ENCODE results near the gene KCNT2.
"Not testable (repeated sequence)": the region's sequence is repeated elsewhere in the genome, so short reads cannot be mapped to it uniquely, and the experiment has no call there.

Gene KCNT2

GRCh38 chr1:196608390-196609369, at the start of gene KCNT2:
TSS of gene KCNT2 (minus strand) at chr1:196608440. CDS start at chr1:196608309, 131 bp downstream.
- Mint-ChIP-seq H3K27me3 (peaks cover 37% of the 10 kb centered on the region), H3K27ac (ENCODE audit: low read depth) (no peak within 1 kb of the TSS), H3K9me3 (peaks cover 11% of the 10 kb centered on the region), H3K36me3 (ENCODE audit: insufficient read depth) (peaks cover 3% of the 10 kb centered on the region), H3K4me3 (peak within 1 kb of the TSS; percentile 12), H3K4me1 (peaks cover 7% of the 10 kb centered on the region)
- DNase-seq (ENCODE audit: low spot score in 2 of 2) = no peak
- ATAC-seq (replicated peaks; ENCODE audit: extremely low read depth, poor library complexity, severe bottlenecking) = no peak

- no peaks in the 10 kb centered on the region for H3K9me3 Mint-ChIP-seq
- no peaks in the 10 kb centered on the region for H3K36me3 Mint-ChIP-seq (ENCODE audit: insufficient read depth)
- peaks cover 11% of the 10 kb centered on the region for H3K4me1 Mint-ChIP-seq
- DNase-seq (ENCODE audit: low spot score in 2 of 2) (no peak), ATAC-seq (replicated peaks; ENCODE audit: extremely low read depth, poor library complexity, severe bottlenecking) (no peak)
- no peaks in the 10 kb centered on the region for H3K27me3 Mint-ChIP-seq
- H3K4me3 Mint-ChIP-seq = no peak overlapping the region
- no peak overlapping the region for H3K27ac Mint-ChIP-seq (ENCODE audit: low read depth)
Observed at GRCh38 chr1:196655494-196655893, 47.3 kb upstream of the KCNT2 start.

- H3K36me3 Mint-ChIP-seq (ENCODE audit: insufficient read depth) = no peaks in the 10 kb centered on the region
- no peaks in the 10 kb centered on the region for H3K9me3 Mint-ChIP-seq
- H3K4me1 Mint-ChIP-seq = peaks cover 7% of the 10 kb centered on the region
- H3K4me3 Mint-ChIP-seq = no peak overlapping the region
- H3K27ac Mint-ChIP-seq (ENCODE audit: low read depth) = no peak overlapping the region
- DNase-seq (ENCODE audit: low spot score in 2 of 2) (no peak), ATAC-seq (replicated peaks; ENCODE audit: extremely low read depth, poor library complexity, severe bottlenecking) (no peak)
- H3K27me3 Mint-ChIP-seq = no peaks in the 10 kb centered on the region
Observed at GRCh38 chr1:196655071-196655470, 46.8 kb upstream of the KCNT2 start.

- no peak for ATAC-seq (replicated peaks; ENCODE audit: extremely low read depth, poor library complexity, severe bottlenecking)
Observed at GRCh38 chr1:196654271-196654670, 46.0 kb upstream of the KCNT2 start.

GRCh38 chr1:196651637-196652215, 43.5 kb upstream of the KCNT2 start, which contains the start of gene CFH:
TSS of gene CFH (plus strand) at chr1:196652043. CDS start at chr1:196652118, 75 bp downstream.
- no peaks in the 10 kb centered on the region for H3K9me3 Mint-ChIP-seq
- no peak for ATAC-seq (replicated peaks; ENCODE audit: extremely low read depth, poor library complexity, severe bottlenecking)
- no peaks in the 10 kb centered on the region for H3K36me3 Mint-ChIP-seq (ENCODE audit: insufficient read depth)
- no peaks in the 10 kb centered on the region for H3K27me3 Mint-ChIP-seq
- peak within 1 kb of the TSS; percentile 61 for H3K4me3 Mint-ChIP-seq
- H3K27ac Mint-ChIP-seq (ENCODE audit: low read depth) = no peak within 1 kb of the TSS
- no peak for DNase-seq (ENCODE audit: low spot score in 2 of 2)
- H3K4me1 Mint-ChIP-seq = peaks cover 7% of the 10 kb centered on the region

More at GRCh38 chr1:196654271-196654670, 46.0 kb upstream of the KCNT2 start:
- no peaks in the 10 kb centered on the region for H3K9me3 Mint-ChIP-seq
- no peaks in the 10 kb centered on the region for H3K36me3 Mint-ChIP-seq (ENCODE audit: insufficient read depth)
- H3K4me1 Mint-ChIP-seq = peaks cover 7% of the 10 kb centered on the region
- H3K4me3 Mint-ChIP-seq = no peak overlapping the region
- H3K27me3 Mint-ChIP-seq = no peaks in the 10 kb centered on the region
- DNase-seq (ENCODE audit: low spot score in 2 of 2) = no peak
- no peak overlapping the region for H3K27ac Mint-ChIP-seq (ENCODE audit: low read depth)

- no peak for ATAC-seq (replicated peaks; ENCODE audit: extremely low read depth, poor library complexity, severe bottlenecking)
- no peak for DNase-seq (ENCODE audit: low spot score in 2 of 2)
- Mint-ChIP-seq H3K27ac (ENCODE audit: low read depth) (no peak overlapping the region), H3K27me3 (no peaks in the 10 kb centered on the region), H3K36me3 (ENCODE audit: insufficient read depth) (no peaks in the 10 kb centered on the region), H3K4me1 (peaks cover 7% of the 10 kb centered on the region), H3K4me3 (peak overlapping the region; percentile 61), H3K9me3 (no peaks in the 10 kb centered on the region)
Observed at GRCh38 chr1:196651079-196651478, 42.8 kb upstream of the KCNT2 start.

GRCh38 chr1:196650403-196650802, 42.2 kb upstream of the KCNT2 start:
- Mint-ChIP-seq H3K36me3 (ENCODE audit: insufficient read depth) (no peaks in the 10 kb centered on the region), H3K27me3 (no peaks in the 10 kb centered on the region), H3K4me1 (peaks cover 7% of the 10 kb centered on the region), H3K9me3 (no peaks in the 10 kb centered on the region), H3K27ac (ENCODE audit: low read depth) (no peak overlapping the region), H3K4me3 (no peak overlapping the region)
- DNase-seq (ENCODE audit: low spot score in 2 of 2) (no peak), ATAC-seq (replicated peaks; ENCODE audit: extremely low read depth, poor library complexity, severe bottlenecking) (no peak)

GRCh38 chr1:196649990-196650389, 41.8 kb upstream of the KCNT2 start:
- H3K4me3 Mint-ChIP-seq = no peak overlapping the region
- H3K36me3 Mint-ChIP-seq (ENCODE audit: insufficient read depth) = no peaks in the 10 kb centered on the region
- DNase-seq (ENCODE audit: low spot score in 2 of 2) (no peak), ATAC-seq (replicated peaks; ENCODE audit: extremely low read depth, poor library complexity, severe bottlenecking) (no peak)
- H3K27ac Mint-ChIP-seq (ENCODE audit: low read depth) = no peak overlapping the region
- no peaks in the 10 kb centered on the region for H3K9me3 Mint-ChIP-seq
- H3K4me1 Mint-ChIP-seq = peaks cover 7% of the 10 kb centered on the region
- H3K27me3 Mint-ChIP-seq = no peaks in the 10 kb centered on the region

GRCh38 chr1:196640976-196641375, 32.7 kb upstream of the KCNT2 start:
- DNase-seq (ENCODE audit: low spot score in 2 of 2) = no peak
- Mint-ChIP-seq H3K27ac (ENCODE audit: low read depth) (no peak overlapping the region), H3K9me3 (no peaks in the 10 kb centered on the region), H3K4me1 (no peaks in the 10 kb centered on the region), H3K27me3 (no peaks in the 10 kb centered on the region), H3K36me3 (ENCODE audit: insufficient read depth) (no peaks in the 10 kb centered on the region), H3K4me3 (no peak overlapping the region)
- no peak for ATAC-seq (replicated peaks; ENCODE audit: extremely low read depth, poor library complexity, severe bottlenecking)

GRCh38 chr1:196639291-196639690, 31.1 kb upstream of the KCNT2 start:
- H3K4me1 Mint-ChIP-seq; H3K27me3 Mint-ChIP-seq; ATAC-seq (replicated peaks; ENCODE audit: extremely low read depth, poor library complexity, severe bottlenecking); H3K4me3 Mint-ChIP-seq; H3K36me3 Mint-ChIP-seq (ENCODE audit: insufficient read depth); H3K9me3 Mint-ChIP-seq; H3K27ac Mint-ChIP-seq (ENCODE audit: low read depth); DNase-seq (ENCODE audit: low spot score in 2 of 2): not testable (repeated sequence)

GRCh38 chr1:196638466-196638865, 30.2 kb upstream of the KCNT2 start:
- Mint-ChIP-seq H3K36me3 (ENCODE audit: insufficient read depth) (no peaks in the 10 kb centered on the region), H3K27me3 (no peaks in the 10 kb centered on the region), H3K4me3 (no peak overlapping the region), H3K27ac (ENCODE audit: low read depth) (no peak overlapping the region), H3K9me3 (no peaks in the 10 kb centered on the region), H3K4me1 (no peaks in the 10 kb centered on the region)
- DNase-seq (ENCODE audit: low spot score in 2 of 2) (no peak), ATAC-seq (replicated peaks; ENCODE audit: extremely low read depth, poor library complexity, severe bottlenecking) (no peak)

- Mint-ChIP-seq H3K36me3 (ENCODE audit: insufficient read depth) (no peaks in the 10 kb centered on the region), H3K27me3 (no peaks in the 10 kb centered on the region), H3K27ac (ENCODE audit: low read depth) (no peak overlapping the region), H3K9me3 (no peaks in the 10 kb centered on the region), H3K4me3 (no peak overlapping the region), H3K4me1 (no peaks in the 10 kb centered on the region)
- ATAC-seq (replicated peaks; ENCODE audit: extremely low read depth, poor library complexity, severe bottlenecking) (no peak), DNase-seq (ENCODE audit: low spot score in 2 of 2) (no peak)
Observed at GRCh38 chr1:196637606-196638005, 29.4 kb upstream of the KCNT2 start.

GRCh38 chr1:196628838-196629237, 20.6 kb upstream of the KCNT2 start:
- Mint-ChIP-seq H3K4me3 (no peak overlapping the region), H3K4me1 (no peaks in the 10 kb centered on the region), H3K36me3 (ENCODE audit: insufficient read depth) (no peaks in the 10 kb centered on the region), H3K27me3 (no peaks in the 10 kb centered on the region), H3K27ac (ENCODE audit: low read depth) (no peak overlapping the region), H3K9me3 (peaks cover 12% of the 10 kb centered on the region)
- DNase-seq (ENCODE audit: low spot score in 2 of 2) (no peak), ATAC-seq (replicated peaks; ENCODE audit: extremely low read depth, poor library complexity, severe bottlenecking) (no peak)

Measured in central memory CD8-positive, alpha-beta T cell (primary cell).